Peyer's patch (tissue), 4 donors: ENCODE data around the gene DMD. TPM values are rescaled to one million over a fixed set of nuclear protein-coding genes. Genes with fewer than 3 reads are reported as not detected.
A peak's percentile ranks its signal among the peaks of the same experiment; 100 is the strongest.

Source experiments
- DNase-seq, 3 donors: peaks; one replicate each; pipeline ENCODE4 v3.0.0-alpha.2; 2017 to 2019
- H3K27ac ChIP-seq, 4 donors: fragments of 200-600 bp; sonication (generic); one replicate each; pipeline ENCODE4 v1.5.1; 2016 to 2019
- H3K27me3 ChIP-seq, 2 donors: fragments of 200-600 bp; sonication (generic); one replicate each; pipeline ENCODE4 v1.5.1; 2019
- H3K36me3 ChIP-seq, 3 donors: fragments of 200-600 bp; sonication (generic); one replicate each; pipeline ENCODE4 v1.5.1; 2016 to 2019
- H3K4me1 ChIP-seq, 4 donors: fragments of 200-600 bp; sonication (generic); one replicate each; pipeline ENCODE4 v1.5.1; 2016 to 2019
- H3K4me3 ChIP-seq, 4 donors: fragments of 200-600 bp; sonication (generic); 1 replicate in 3 of 4; 2 replicates in 1 of 4; pipeline ENCODE4 v1.5.1; 2016 to 2019; ENCODE audit warnings: mild to moderate bottlenecking in 1 of 4
- H3K9me3 ChIP-seq, 4 donors: fragments of 200-600 bp; sonication (generic); one replicate each; pipeline ENCODE4 v1.5.1; 2016 to 2019; ENCODE audit warnings: mild to moderate bottlenecking in 1 of 4
- POLR2A ChIP-seq, 2 donors: fragments of 450-650 bp; IDR thresholded peaks; one replicate each; pipeline ENCODE4 v1.5.1; 2017; ENCODE audit warnings: antibody characterized with exemption in 2 of 2, mild to moderate bottlenecking in 2 of 2, moderate library complexity in 2 of 2
- total RNA-seq, 4 donors: library from RNA; depleted of rRNA; stranded (reverse); fragments of >200 nt; gene quantifications; one replicate each; pipeline ENCODE4 v1.1.0, GENCODE V29; 2016
- TF ChIP-seq, protein P1 (sequence below), 6 experiments: fragments of 450-650 bp in 4 of 6; fragments of 200-600 bp in 2 of 6; sonication (generic) in 1 of 6; IDR thresholded peaks; one replicate each; pipeline ENCODE4 v1.5.1; 2017 to 2019; ENCODE audit warnings: antibody characterized with exemption in 6 of 6, mild to moderate bottlenecking in 3 of 6, moderate library complexity in 1 of 6

The DMD gene
- total RNA-seq, 4 donors from 2014 or later, result 15.8 to 109 (median 19.1) TPM

DNA sequence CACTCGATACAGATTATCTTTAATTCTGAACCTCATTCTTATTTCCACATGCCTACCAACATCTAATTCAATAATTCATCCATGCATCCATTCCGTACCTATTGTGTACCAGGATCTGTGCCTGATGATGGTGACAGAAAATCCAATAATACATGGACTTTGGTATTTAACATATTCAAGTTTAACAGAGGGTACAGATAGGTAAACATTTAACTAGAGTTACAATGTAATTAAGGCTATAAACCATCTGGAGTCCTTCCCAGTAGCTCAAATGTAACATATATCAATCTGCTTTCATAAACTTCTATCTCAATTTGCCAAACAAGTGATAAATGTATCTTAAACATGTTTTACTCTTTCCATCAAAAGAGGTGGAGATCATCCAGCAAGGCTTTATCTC, 1578.0 kb downstream of the DMD start:
- Histone ChIP-seq H3K4me1 (peaks cover 0 to 5% (median 0%) of the 10 kb centered on the region in 4 donors), H3K36me3 (no peaks in the 10 kb centered on the region), H3K4me3 (no peak overlapping the region), H3K27ac (no peak overlapping the region), H3K27me3 (no peaks in the 10 kb centered on the region), H3K9me3 (no peaks in the 10 kb centered on the region)
- DNase-seq, result no peak
- TF ChIP-seq, protein P1, sequence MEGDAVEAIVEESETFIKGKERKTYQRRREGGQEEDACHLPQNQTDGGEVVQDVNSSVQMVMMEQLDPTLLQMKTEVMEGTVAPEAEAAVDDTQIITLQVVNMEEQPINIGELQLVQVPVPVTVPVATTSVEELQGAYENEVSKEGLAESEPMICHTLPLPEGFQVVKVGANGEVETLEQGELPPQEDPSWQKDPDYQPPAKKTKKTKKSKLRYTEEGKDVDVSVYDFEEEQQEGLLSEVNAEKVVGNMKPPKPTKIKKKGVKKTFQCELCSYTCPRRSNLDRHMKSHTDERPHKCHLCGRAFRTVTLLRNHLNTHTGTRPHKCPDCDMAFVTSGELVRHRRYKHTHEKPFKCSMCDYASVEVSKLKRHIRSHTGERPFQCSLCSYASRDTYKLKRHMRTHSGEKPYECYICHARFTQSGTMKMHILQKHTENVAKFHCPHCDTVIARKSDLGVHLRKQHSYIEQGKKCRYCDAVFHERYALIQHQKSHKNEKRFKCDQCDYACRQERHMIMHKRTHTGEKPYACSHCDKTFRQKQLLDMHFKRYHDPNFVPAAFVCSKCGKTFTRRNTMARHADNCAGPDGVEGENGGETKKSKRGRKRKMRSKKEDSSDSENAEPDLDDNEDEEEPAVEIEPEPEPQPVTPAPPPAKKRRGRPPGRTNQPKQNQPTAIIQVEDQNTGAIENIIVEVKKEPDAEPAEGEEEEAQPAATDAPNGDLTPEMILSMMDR (IDR thresholded peaks at IDR 0.05), result peak in 1 of 6 experiments; percentile 12
- TF ChIP-seq POLR2A (IDR thresholded peaks at IDR 0.05), result no peak

DNA sequence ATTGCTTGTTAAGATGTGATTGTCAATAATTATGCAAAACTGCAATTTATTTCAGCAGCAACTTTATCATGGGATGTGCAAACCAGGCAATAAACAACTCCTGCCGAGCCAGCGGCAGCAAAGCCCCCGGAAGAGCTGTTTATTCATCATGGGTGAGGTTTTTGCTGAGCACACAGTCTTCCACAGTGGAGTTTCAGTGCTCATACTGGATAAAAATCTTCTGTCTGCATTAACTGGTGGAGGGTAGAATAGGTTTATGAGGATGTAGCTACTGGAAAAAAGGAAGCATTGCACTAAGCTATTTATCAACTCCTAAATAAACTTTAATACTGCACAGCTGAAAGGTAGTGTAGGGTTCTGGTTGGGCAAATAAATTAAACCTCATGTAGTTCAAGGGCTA, 1582.2 kb downstream of the DMD start:
- H3K27ac ChIP-seq, result no peak overlapping the region
- no peak overlapping the region for H3K4me3 ChIP-seq
- DNase-seq, result no peak
- H3K27me3 ChIP-seq, result no peaks in the 10 kb centered on the region
- H3K9me3 ChIP-seq, result no peaks in the 10 kb centered on the region
- H3K36me3 ChIP-seq, result no peaks in the 10 kb centered on the region
- TF ChIP-seq POLR2A (IDR thresholded peaks at IDR 0.05), result no peak
- TF ChIP-seq, protein P1 (IDR thresholded peaks at IDR 0.05), result no peak
- peaks cover 0 to 5% (median 0%) of the 10 kb centered on the region in 4 donors for H3K4me1 ChIP-seq

DNA sequence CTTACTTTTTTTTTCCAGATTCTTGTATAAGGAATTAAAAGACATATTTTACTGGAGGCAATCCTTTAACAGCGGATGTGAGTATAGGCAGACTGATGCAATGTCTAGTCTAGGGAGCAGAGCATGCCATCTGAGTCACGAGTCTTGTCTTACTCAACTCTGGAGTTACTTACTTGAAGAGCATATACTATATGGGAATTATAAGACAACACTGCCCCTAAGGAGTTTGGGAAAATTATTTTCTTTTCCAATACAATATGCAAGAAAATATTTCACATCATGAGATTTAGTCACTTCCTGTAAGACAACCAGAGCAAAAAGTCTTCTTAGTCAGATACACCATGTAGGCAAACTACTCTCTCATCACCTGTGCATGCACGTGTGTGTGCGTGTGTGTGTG, 1602.2 kb downstream of the DMD start:
- Histone ChIP-seq H3K4me3 (no peak overlapping the region), H3K9me3 (no peaks in the 10 kb centered on the region), H3K27ac (no peak overlapping the region), H3K4me1 (no peaks in the 10 kb centered on the region), H3K27me3 (no peaks in the 10 kb centered on the region), H3K36me3 (no peaks in the 10 kb centered on the region)
- TF ChIP-seq, protein P1 (IDR thresholded peaks at IDR 0.05), result no peak
- no peak for TF ChIP-seq POLR2A (IDR thresholded peaks at IDR 0.05)
- no peak for DNase-seq

DNA sequence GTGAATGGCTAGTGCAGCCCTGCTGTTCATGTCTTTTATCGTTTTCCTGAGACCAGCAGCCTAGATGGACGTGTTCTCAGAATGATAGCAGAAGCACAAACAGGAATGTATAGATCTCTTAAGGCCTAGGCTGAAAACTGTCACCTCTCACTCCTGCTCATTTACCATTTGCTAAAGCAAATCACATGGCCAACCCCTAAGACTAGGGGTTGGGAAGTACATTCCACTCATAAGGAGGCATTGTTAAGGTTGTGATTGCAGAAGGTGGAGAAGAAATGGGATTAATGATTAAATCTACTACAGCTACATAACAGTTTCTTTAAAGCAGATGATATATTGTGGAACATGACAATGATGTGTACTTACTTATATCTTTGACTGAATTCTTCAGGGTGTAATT, 1602.7 kb downstream of the DMD start:
- Histone ChIP-seq H3K27ac (no peak overlapping the region), H3K4me1 (no peaks in the 10 kb centered on the region), H3K27me3 (no peaks in the 10 kb centered on the region), H3K36me3 (no peaks in the 10 kb centered on the region), H3K4me3 (no peak overlapping the region), H3K9me3 (no peaks in the 10 kb centered on the region)
- TF ChIP-seq POLR2A (IDR thresholded peaks at IDR 0.05), result no peak
- TF ChIP-seq, protein P1 (IDR thresholded peaks at IDR 0.05), result no peak
- no peak for DNase-seq

DNA sequence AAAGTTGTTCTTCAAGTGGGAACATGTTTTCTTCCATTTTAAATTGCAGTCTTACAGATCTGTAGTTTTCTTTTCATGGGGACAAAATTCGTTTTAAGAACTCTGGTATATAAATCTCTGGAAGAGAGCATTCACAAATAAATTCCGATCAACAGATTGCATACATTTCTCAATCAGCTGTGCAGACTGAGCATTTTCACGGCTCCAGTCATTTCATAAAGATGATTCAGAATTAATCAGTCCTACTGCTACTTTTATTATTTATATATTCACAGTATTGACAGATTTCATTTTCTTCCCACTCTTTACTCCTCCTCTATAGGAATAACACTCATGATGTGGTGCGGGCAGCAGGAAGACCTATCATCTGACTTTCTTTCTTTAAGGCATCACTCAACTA, 1604.6 kb downstream of the DMD start:
- H3K27me3 ChIP-seq, result no peaks in the 10 kb centered on the region
- no peaks in the 10 kb centered on the region for H3K4me1 ChIP-seq
- no peak for DNase-seq
- no peak overlapping the region for H3K27ac ChIP-seq
- no peaks in the 10 kb centered on the region for H3K9me3 ChIP-seq
- no peaks in the 10 kb centered on the region for H3K36me3 ChIP-seq
- no peak overlapping the region for H3K4me3 ChIP-seq
- TF ChIP-seq POLR2A (IDR thresholded peaks at IDR 0.05), result no peak
- TF ChIP-seq, protein P1 (IDR thresholded peaks at IDR 0.05), result no peak

DNA sequence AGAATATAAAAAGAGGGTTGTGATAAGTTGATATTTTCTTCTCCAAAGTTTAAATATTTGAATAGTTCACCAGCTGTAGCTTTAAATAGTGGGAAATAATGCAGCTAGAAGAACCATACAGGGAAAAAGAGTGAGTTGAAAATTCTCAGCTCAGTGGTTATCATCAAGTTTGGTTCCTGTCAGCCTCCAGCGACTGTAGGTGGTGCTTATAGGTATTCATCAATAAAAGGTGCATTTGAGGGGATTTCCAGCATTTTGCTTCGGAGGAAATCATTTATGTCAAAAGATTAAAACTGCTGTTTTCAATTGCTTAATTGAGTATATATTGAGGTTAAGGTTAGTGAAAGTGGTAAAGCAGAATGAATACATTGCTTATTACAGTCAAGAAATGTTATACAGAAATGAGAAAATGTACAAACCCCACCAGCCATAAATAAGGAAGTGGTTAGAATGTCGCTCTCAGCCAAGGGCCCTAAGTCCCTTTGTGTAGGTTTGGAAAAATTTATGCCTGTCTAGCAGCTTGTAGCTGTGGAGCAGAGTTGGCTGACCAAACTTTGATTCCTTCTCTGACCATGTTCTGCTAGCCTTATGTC, 1606.6 kb downstream of the DMD start:
- no peak for TF ChIP-seq POLR2A (IDR thresholded peaks at IDR 0.05)
- TF ChIP-seq, protein P1 (IDR thresholded peaks at IDR 0.05), result no peak
- no peak for DNase-seq
- Histone ChIP-seq H3K9me3 (no peaks in the 10 kb centered on the region), H3K4me3 (no peak overlapping the region), H3K27ac (no peak overlapping the region), H3K27me3 (no peaks in the 10 kb centered on the region), H3K36me3 (no peaks in the 10 kb centered on the region), H3K4me1 (no peaks in the 10 kb centered on the region)
